ENCODE results near the gene AQP12A. TPM values are rescaled to one million over a fixed set of nuclear protein-coding genes. Genes with fewer than 3 reads are reported as not detected.
A peak's percentile ranks its signal among the peaks of the same experiment; 100 is the strongest.

Gene AQP12A
- total RNA-seq, 3 donors from 2014 or later = not detected

DNA sequence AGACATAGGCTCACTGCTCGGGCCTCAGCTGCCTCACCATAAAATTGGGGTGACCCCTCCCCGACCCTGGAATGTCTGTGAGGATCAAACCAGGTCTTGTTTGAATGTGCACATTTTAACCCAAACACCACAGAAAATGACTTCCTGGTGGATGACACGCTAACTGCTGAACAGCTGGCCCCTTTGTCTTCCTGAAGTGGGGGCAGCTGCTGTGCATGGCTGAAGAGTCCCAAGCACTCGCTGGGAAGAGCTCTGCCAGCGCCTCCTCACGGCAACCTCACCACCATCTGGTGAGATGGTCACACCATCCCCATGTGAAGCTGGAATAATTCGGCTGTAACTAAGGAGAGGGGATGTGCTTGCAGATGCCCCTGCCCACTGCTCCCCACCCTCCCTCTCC, 34.0 kb downstream of the AQP12A start:
- ATAC-seq = no peak
- Mint-ChIP-seq H3K27me3 (ENCODE audit: low read depth) (peaks cover 3% of the 10 kb centered on the region), H3K4me1 (ENCODE audit: low read depth) (no peaks in the 10 kb centered on the region), H3K36me3 (ENCODE audit: insufficient read depth) (no peaks in the 10 kb centered on the region), H3K4me3 (no peak overlapping the region), H3K9me3 (no peaks in the 10 kb centered on the region)
- DNase-seq = no peak

DNA sequence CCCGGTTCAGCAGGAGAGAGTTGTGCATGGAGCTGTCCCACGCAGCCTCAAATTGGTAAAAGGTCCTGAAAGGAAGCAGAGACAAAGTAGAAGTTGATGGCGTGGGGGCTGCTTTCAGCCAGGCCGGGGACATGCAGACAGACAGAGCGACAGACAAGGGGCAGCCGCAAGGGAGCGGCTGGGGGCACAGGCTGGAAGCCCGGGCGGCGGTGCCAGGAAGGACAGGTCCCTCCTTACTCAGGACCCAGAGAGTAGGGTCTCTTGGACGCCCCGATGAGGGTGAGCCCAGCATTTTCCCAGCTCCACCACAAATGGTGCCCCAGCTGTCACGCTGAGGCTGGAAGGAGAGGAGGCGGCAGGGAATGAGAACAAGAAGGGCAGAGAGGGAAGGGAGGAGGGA, 35.2 kb downstream of the AQP12A start:
- DNase-seq = no peak
- Mint-ChIP-seq H3K36me3 (ENCODE audit: insufficient read depth) (no peaks in the 10 kb centered on the region), H3K4me1 (ENCODE audit: low read depth) (no peaks in the 10 kb centered on the region), H3K9me3 (no peaks in the 10 kb centered on the region), H3K27me3 (ENCODE audit: low read depth) (peaks cover 3% of the 10 kb centered on the region), H3K4me3 (no peak overlapping the region)
- ATAC-seq = no peak

DNA sequence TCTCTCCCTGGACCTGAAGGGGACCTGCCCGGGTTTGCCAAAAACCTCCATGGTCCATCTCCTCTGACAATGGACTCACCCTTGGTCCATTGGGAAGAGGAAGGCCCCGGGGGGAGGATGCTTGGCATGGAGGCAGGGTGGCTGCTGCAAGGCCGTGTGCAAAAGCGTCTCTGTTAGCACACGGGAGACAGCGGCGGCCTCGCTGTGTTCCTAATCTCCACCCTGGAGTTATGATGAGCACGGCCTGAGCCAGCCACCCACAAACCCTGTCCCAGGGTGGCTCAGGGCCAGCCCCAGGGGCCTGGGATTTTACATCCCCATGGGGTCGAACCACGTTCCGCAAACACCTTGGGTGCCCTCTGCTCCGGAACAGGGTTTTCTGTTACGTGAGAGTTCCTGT, 35.8 kb downstream of the AQP12A start:
- DNase-seq (no peak), ATAC-seq (no peak)
- no peak overlapping the region for H3K4me3 Mint-ChIP-seq
- peaks cover 3% of the 10 kb centered on the region for H3K27me3 Mint-ChIP-seq (ENCODE audit: low read depth)
- no peaks in the 10 kb centered on the region for H3K36me3 Mint-ChIP-seq (ENCODE audit: insufficient read depth)
- no peaks in the 10 kb centered on the region for H3K9me3 Mint-ChIP-seq
- no peaks in the 10 kb centered on the region for H3K4me1 Mint-ChIP-seq (ENCODE audit: low read depth)

DNA sequence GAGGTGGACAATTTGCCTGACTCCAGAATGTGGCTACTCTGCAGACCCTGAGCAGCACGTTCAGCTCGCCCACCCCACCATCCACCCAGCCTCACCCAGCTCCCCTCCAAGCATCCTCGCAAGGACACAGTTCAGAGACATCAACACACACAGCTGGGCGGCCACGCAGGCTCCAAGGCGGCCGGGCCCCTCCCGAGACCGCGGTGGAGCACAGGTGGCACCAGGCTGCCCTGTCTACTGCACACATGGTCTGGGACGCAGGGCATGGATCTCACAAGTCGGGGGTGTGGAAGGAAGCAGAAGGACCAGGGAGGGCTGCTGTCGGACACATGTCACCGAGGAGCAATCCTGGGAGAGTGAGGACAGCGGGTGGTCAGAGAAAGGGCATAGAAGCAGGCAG, 36.2 kb downstream of the AQP12A start:
- peaks cover 3% of the 10 kb centered on the region for H3K27me3 Mint-ChIP-seq (ENCODE audit: low read depth)
- no peak for ATAC-seq
- no peaks in the 10 kb centered on the region for H3K4me1 Mint-ChIP-seq (ENCODE audit: low read depth)
- DNase-seq = no peak
- H3K4me3 Mint-ChIP-seq = no peak overlapping the region
- no peaks in the 10 kb centered on the region for H3K36me3 Mint-ChIP-seq (ENCODE audit: insufficient read depth)
- no peaks in the 10 kb centered on the region for H3K9me3 Mint-ChIP-seq

DNA sequence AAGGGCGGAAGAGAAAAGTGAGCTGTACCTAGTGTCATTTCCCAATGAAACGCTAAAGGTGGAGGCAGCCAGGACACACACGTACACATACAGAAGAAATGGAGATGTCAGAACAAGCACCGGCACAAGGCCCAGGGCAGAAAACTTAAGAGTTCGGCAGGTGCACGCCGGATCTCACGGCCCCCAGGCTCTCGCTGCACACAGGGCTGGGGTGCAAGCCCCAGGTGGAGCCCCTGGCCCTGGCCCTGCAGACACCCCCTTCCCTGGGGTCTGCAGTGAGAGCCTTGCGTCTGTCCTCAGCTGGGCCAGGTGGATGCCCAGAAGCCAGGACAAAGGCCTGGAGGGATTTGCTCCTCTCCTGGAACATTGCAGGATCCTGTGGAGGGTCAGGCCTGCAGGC, 36.7 kb downstream of the AQP12A start:
- no peaks in the 10 kb centered on the region for H3K9me3 Mint-ChIP-seq
- ATAC-seq (no peak), DNase-seq (no peak)
- no peaks in the 10 kb centered on the region for H3K36me3 Mint-ChIP-seq (ENCODE audit: insufficient read depth)
- no peaks in the 10 kb centered on the region for H3K4me1 Mint-ChIP-seq (ENCODE audit: low read depth)
- H3K27me3 Mint-ChIP-seq (ENCODE audit: low read depth) = peaks cover 3% of the 10 kb centered on the region
- no peak overlapping the region for H3K4me3 Mint-ChIP-seq

DNA sequence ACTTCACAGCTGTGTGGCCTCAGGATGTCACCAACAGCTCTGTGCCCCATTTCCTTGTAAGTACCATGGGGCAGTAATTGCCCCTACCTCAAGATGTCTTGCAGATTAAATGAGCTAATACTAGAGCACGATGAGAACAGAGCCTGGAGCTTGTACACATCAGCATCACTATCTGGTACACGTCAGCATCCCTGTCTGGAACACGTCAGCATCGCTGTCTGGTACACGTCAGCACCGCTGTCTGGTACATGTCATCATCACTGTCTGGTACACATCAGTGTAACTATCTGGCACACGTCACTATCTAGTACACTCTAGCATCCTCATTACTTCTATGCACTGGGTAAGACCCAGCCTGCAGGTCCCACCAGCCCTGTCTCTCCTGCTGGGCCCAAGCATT, 37.2 kb downstream of the AQP12A start:
- H3K4me1 Mint-ChIP-seq (ENCODE audit: low read depth) = no peaks in the 10 kb centered on the region
- no peak overlapping the region for H3K4me3 Mint-ChIP-seq
- H3K9me3 Mint-ChIP-seq = no peaks in the 10 kb centered on the region
- no peak for ATAC-seq
- DNase-seq = no peak
- peaks cover 3% of the 10 kb centered on the region for H3K27me3 Mint-ChIP-seq (ENCODE audit: low read depth)
- H3K36me3 Mint-ChIP-seq (ENCODE audit: insufficient read depth) = no peaks in the 10 kb centered on the region

DNA sequence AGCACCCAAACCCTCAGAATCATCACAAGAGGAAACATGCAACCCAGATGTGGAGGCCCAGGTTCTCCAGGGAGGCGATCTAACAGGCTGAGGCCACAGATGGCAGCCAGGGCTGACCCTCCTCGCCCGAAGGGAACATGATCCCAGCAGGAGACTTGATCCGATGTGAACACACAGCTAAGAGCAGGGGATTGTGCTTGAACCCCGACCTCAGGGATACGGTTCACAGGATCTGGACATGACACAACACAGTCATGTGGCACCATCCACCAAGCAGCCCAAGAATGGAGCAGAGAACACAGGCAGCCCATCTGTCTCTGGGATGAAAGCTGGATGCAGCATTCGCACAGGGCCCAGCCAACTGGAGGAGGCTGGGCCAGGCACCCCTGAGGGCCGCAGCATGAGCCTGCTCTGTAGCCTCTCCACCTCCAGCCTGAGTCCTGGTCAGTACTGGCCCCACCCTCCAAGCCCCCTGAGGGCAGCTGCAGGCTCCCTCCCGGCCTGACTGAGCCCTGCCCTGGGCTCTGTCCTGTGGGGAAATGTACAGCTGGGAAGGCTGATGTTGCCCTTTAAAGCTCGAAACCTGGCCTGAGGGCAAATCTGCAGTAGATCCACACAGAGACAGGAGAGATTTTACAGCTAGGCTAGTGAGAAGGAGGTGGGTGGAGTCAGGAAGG, 39.0 kb downstream of the AQP12A start:
- H3K4me1 Mint-ChIP-seq (ENCODE audit: low read depth) = no peaks in the 10 kb centered on the region
- H3K36me3 Mint-ChIP-seq (ENCODE audit: insufficient read depth) = no peaks in the 10 kb centered on the region

DNA sequence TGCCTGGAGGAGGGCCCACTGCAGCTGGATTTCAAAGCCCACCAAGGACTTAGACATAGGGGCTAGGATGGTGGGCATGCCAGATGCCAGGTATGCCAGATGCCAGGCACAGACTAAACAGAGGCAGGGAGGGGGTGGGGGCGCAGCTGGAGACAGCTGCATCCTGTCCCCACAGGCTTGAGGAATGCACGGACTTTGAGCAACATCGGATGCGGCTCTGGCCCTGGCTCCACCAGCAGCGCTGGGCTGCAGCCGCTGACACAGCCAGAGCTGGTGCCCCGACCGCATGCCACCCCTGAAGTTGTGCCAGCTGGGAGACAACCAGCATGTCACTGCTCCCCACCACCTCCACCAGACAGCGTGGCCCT, 39.5 kb downstream of the AQP12A start:
- ATAC-seq = no peak
- H3K4me1 Mint-ChIP-seq (ENCODE audit: low read depth) = no peaks in the 10 kb centered on the region

More for the DNA sequence above, 39.0 kb downstream of the AQP12A start:
- no peak for DNase-seq
- Mint-ChIP-seq H3K4me3 (no peak overlapping the region), H3K9me3 (no peaks in the 10 kb centered on the region), H3K27me3 (ENCODE audit: low read depth) (peaks cover 3% of the 10 kb centered on the region)
- ATAC-seq = no peak

DNA sequence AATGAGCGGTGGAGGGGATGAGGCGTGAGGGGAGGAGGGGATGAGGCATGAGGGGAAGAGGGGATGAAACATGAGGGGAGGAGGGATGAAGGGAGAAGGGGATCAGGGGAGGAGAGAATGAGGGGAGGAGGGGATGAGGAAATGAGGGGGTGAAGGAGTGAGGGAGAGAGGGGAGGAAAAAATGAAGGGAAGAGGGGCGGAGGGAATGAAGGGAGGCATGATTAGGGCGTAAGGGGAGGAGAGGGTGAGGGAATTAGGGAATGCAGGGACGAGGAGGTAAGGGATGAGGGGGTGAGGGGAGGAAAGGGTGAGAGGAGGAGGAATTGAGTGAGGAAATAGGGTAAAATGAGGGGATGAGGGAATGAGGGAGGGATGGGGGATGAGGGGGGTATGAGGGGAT, 40.5 kb downstream of the AQP12A start:
- Mint-ChIP-seq H3K36me3 (ENCODE audit: insufficient read depth) (no peaks in the 10 kb centered on the region), H3K4me1 (ENCODE audit: low read depth) (no peaks in the 10 kb centered on the region), H3K4me3 (no peak overlapping the region), H3K27me3 (ENCODE audit: low read depth) (peaks cover 3% of the 10 kb centered on the region), H3K9me3 (no peaks in the 10 kb centered on the region)
- DNase-seq = no peak
- ATAC-seq = no peak

More for the DNA sequence above, 39.5 kb downstream of the AQP12A start:
- peaks cover 3% of the 10 kb centered on the region for H3K27me3 Mint-ChIP-seq (ENCODE audit: low read depth)
- H3K4me3 Mint-ChIP-seq = no peak overlapping the region
- H3K36me3 Mint-ChIP-seq (ENCODE audit: insufficient read depth) = no peaks in the 10 kb centered on the region
- no peaks in the 10 kb centered on the region for H3K9me3 Mint-ChIP-seq
- no peak for DNase-seq

DNA sequence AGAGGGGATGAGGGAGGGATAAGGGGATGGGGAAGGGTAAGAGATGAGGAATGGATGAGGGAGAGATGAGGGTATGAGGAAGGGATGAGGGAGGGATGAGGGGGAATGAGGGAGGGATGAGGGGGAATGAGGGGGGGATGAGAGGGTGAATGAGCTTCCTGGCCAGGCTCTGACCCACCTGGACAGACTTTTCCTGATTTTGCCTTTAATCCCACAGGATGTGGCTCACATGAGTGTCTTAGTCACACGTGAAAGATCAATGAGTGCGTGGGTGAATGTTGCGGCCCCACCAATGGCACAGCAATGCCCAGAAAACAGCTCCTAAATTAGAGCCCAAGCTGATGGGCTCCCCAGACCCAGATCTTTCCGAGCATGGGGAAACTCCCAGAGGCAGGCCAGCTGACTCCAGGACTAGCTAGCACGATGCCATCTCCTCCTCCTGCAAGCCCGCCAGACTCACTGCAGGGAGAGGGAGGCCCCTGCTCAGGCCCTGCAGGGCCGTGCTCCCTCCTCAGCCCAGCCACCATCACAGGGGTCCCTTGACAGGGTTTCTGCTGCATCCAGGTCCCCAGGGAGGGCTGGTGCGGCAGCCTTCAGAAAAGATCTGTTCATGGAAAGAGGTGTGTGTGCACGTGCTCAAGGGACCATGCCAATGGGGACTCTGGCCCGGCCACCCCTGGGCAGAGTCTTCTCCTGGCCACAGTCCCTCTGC, 41.4 kb downstream of the AQP12A start:
- Mint-ChIP-seq H3K27me3 (ENCODE audit: low read depth) (peaks cover 3% of the 10 kb centered on the region), H3K9me3 (no peaks in the 10 kb centered on the region), H3K4me3 (no peak overlapping the region), H3K36me3 (ENCODE audit: insufficient read depth) (no peaks in the 10 kb centered on the region), H3K4me1 (ENCODE audit: low read depth) (no peaks in the 10 kb centered on the region)
- DNase-seq (no peak), ATAC-seq (no peak)

DNA sequence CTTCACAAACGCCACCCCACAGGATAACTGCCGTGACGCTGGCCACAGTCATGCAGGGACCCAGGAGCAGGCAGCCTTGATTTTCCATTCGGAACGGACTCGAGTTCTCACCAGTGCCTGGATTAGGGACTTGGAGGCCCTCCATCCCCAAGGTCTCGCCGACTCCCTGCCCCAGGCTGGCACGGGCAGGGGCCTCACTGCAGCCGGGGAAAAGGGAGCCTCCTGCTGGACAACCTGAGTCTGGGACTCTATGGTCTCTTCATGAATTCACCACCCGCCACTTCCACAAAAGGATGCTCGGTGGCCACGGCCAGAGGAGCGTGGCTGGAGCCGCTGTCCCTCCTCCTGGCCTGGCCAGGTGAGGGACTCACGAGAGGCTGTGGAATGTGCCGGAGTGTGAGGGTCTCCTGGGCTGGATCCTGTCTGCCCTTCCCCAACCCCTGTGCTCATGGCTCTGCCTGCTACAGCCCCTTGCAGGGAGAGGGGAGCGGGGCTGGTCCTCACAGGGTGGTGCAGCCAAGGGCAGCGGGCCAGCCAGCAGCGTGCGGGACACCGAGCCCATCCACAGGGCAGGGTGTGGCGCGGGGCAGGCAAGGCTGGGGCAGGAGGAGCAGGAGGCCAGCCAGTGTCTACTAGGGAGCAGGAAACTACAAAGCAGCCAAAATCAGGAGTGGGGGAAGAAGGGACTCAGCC, 42.3 kb downstream of the AQP12A start:
- no peaks in the 10 kb centered on the region for H3K36me3 Mint-ChIP-seq (ENCODE audit: insufficient read depth)
- no peaks in the 10 kb centered on the region for H3K4me1 Mint-ChIP-seq (ENCODE audit: low read depth)
- H3K9me3 Mint-ChIP-seq = no peaks in the 10 kb centered on the region
- H3K27me3 Mint-ChIP-seq (ENCODE audit: low read depth) = peaks cover 3% of the 10 kb centered on the region
- H3K4me3 Mint-ChIP-seq = no peak overlapping the region
- DNase-seq (no peak), ATAC-seq (peak in 1 of 2 donors; percentile 54)

DNA sequence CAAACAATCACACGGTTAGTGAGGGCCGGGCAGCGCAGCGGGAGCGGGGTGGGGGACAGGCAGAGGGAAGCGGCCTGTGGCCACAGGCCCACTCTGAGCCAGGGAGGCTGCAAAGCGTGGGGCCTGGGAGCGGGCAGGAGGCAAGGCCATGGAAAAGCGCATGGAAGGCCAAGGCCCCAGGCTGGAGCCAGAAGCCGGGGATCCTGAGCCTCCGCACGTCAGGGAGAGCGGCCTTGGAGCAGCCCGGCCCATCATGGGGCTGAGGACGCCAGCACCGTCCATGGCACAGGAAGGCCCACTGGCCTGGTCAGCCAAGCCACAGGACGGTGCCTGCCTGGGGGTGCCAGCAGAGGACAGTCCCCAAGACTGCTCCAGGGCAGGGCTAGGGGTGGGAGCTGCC, 43.1 kb downstream of the AQP12A start:
- Mint-ChIP-seq H3K4me1 (ENCODE audit: low read depth) (peaks cover 4% of the 10 kb centered on the region), H3K4me3 (no peak overlapping the region), H3K36me3 (ENCODE audit: insufficient read depth) (no peaks in the 10 kb centered on the region), H3K27me3 (ENCODE audit: low read depth) (no peaks in the 10 kb centered on the region), H3K9me3 (no peaks in the 10 kb centered on the region)
- DNase-seq (no peak), ATAC-seq (no peak)

DNA sequence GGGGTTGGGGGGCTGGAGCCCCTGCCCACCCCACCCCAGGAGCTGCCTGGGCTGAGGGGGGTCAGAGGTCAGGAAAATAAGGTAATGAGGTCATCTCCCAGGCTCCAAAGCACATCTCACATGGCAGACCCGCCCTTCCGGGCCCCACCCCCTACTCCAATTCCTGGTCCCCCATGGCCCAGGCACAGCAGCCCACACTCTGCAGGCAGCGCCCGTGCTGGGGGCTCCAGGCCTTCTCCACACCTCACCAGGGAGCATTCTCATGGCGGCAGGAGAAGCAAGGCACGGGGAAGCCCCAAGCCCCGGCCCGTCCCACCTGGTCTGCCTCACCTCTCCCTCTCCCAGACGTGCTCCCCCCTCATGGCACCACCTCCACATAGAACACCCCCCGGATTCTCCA, 43.8 kb downstream of the AQP12A start:
- Mint-ChIP-seq H3K36me3 (ENCODE audit: insufficient read depth) (no peaks in the 10 kb centered on the region), H3K9me3 (no peaks in the 10 kb centered on the region), H3K27me3 (ENCODE audit: low read depth) (no peaks in the 10 kb centered on the region), H3K4me3 (no peak overlapping the region), H3K4me1 (ENCODE audit: low read depth) (peaks cover 4% of the 10 kb centered on the region)
- ATAC-seq (no peak), DNase-seq (no peak)

DNA sequence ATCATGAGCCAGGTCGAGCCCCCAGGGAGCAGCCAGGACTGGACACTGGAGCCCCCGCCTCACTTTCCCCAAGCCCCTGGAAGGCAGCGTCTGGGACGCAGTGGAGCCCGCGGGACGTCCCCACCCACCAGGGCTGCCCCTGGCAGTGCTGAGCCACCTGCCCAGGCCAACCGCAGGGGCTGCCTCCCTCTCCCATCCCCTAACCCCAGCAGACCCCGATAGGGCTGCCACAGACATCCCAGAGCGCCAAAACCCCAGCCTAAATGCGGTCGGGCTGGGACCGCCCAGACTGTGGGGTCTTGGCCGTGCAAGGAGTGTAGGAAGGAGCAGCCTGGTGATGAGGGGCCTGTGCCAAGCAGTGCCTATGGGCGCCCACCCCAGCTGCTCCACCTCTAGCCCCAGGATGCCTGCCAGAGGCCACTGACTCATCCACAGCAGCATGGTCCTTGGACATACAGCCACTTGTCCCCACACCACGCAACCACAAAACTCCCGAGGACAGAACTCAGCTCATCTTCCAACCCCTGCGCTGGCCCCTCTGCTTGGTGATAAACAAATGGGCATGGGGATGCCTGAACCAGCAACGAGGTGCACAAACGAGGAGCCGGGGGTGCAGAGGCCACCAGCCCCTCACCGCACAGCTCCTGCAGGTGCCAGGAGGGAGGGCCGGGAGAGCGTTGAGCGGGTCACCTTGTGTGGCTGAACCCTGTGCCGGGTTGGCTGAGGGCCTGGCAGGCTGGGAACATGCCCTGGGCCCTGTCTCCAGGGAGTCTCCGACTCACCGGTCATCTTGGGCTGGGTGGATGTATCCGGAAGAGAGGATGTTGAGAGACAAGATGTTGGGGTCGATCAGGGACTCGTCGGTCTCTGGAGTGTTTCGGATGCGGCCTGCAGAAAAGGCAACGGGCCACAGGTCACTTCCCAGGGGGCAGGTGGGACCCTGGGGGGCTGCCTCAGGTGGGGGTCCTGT, 44.9 kb downstream of the AQP12A start:
- Mint-ChIP-seq H3K4me3 (no peak overlapping the region), H3K4me1 (ENCODE audit: low read depth) (peaks cover 4% of the 10 kb centered on the region), H3K36me3 (ENCODE audit: insufficient read depth) (no peaks in the 10 kb centered on the region), H3K9me3 (no peaks in the 10 kb centered on the region), H3K27me3 (ENCODE audit: low read depth) (no peaks in the 10 kb centered on the region)
- DNase-seq (no peak), ATAC-seq (no peak)
